HCT116 (cell line): ENCODE data around the gene KCNN4.

Experiments
- CEBPB ChIP-seq: IDR thresholded peaks from 2 replicates; pipeline ENCODE4 v1.6.1; 2012; ENCODE audit warnings: low read depth
- CTCF ChIP-seq, 3 experiments: fragments of 200-600 bp in 1 of 3; sonication (generic) in 1 of 3; IDR thresholded peaks in 2 of 3; conservative IDR thresholded peaks in 1 of 3; 2 replicates each; pipeline ENCODE4 v1.5.1; 2012 to 2017; ENCODE audit warnings: low read depth in 2 of 3, low read length in 2 of 3, antibody characterized with exemption in 1 of 3, borderline replicate concordance in 1 of 3, control low read depth in 1 of 3, mild to moderate bottlenecking in 1 of 3, mixed read lengths in 1 of 3, mixed run types in 1 of 3, moderate library complexity in 1 of 3; ENCODE audit not compliant: insufficient read depth in 1 of 3
- EZH2 ChIP-seq: fragments of 200-600 bp; sonication (generic); IDR thresholded peaks from 2 replicates; pipeline ENCODE4 v1.6.1; 2017; ENCODE audit warnings: antibody characterized with exemption, mixed run types
- FOSL1 ChIP-seq: IDR thresholded peaks from 2 replicates; pipeline ENCODE4 v1.6.1; 2012; ENCODE audit warnings: low read depth
- JUND ChIP-seq: IDR thresholded peaks from 2 replicates; pipeline ENCODE4 v1.6.1; 2012
- POLR2A ChIP-seq: IDR thresholded peaks from 2 replicates; pipeline ENCODE4 v1.7.0; 2011; ENCODE audit warnings: borderline replicate concordance; ENCODE audit not compliant: insufficient read depth, insufficient read length; ENCODE audit errors: extremely low read depth
- RAD21 ChIP-seq: IDR thresholded peaks from 2 replicates; pipeline ENCODE4 v1.6.1; 2012; ENCODE audit warnings: low read depth, mild to moderate bottlenecking
- SIN3A ChIP-seq: IDR thresholded peaks from 2 replicates; pipeline ENCODE4 v1.6.1; 2012; ENCODE audit warnings: low read depth
- SRF ChIP-seq: IDR thresholded peaks from 2 replicates; pipeline ENCODE4 v1.6.1; 2012; ENCODE audit warnings: low read depth
- YY1 ChIP-seq: IDR thresholded peaks from 2 replicates; pipeline ENCODE4 v1.6.1; 2011; ENCODE audit warnings: low read length, low read depth, moderate library complexity, mild to moderate bottlenecking; ENCODE audit not compliant: insufficient replicate concordance; ENCODE audit errors: extremely low read depth
- ZFX ChIP-seq: fragments of 450-650 bp; IDR thresholded peaks from 2 replicates; pipeline ENCODE4 v1.6.1; 2017
- ZNF274 ChIP-seq: fragments of 200-500 bp; sonication (Bioruptor generic); IDR thresholded peaks from 2 replicates; pipeline ENCODE4 v1.6.1; 2014; ENCODE audit warnings: mild to moderate bottlenecking, low read depth, low read length, inconsistent platforms
- TF ChIP-seq, protein P1 (sequence below): IDR thresholded peaks from 2 replicates; pipeline ENCODE4 v1.6.1; 2012

- TF ChIP-seq SRF (no peak), FOSL1 (no peak), CTCF (IDR thresholded peaks at IDR 0.05 in 2 of 3, conservative IDR thresholded peaks at IDR 0.05 in 1 of 3; ENCODE audit: borderline replicate concordance in 1 of 3, insufficient read depth in 1 of 3, low read depth in 2 of 3, low read length in 2 of 3) (no peak), ZFX (no peak), POLR2A (no peak), RAD21 (no peak), JUND (no peak), CEBPB (no peak), SIN3A (no peak), ZNF274 (no peak), YY1 (no peak), EZH2 (no peak)
- TF ChIP-seq, protein P1, sequence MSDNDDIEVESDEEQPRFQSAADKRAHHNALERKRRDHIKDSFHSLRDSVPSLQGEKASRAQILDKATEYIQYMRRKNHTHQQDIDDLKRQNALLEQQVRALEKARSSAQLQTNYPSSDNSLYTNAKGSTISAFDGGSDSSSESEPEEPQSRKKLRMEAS: no peak
These were observed 26.1 kb upstream of the KCNN4 start for GRCh38 chr19:43806848-43807247.
